Measurements from ENCODE around the gene LYSMD3.

The LYSMD3 gene

DNA sequence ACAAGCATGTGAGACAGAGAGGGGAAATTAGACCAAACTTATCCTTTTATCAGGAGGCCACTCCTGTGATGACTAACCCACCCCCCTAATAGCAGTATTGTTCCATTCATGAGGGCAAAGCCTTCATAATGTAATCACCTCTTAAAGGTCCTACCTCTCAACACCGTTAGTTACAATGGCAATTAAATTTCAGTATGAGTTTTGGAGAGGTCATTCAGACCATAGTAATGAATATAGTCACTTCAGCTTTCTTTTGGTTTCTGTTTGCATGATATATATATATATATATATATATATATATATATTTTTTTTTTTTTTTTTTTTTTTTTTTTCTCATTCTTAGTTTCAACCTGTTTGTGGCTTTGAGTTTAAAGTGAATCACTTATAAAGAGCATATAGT is 39.7 kb upstream of the LYSMD3 start:
- Histone ChIP-seq H3K27me3 (ENCODE audit: insufficient read depth, low read depth) (no peaks in the 10 kb centered on the region), H4K20me1 (ENCODE audit: insufficient read depth) (no peaks in the 10 kb centered on the region), H3K36me3 (ENCODE audit: insufficient read depth) (no peaks in the 10 kb centered on the region), H2AFZ (ENCODE audit: low read depth) (no peak overlapping the region), H3K9ac (no peak overlapping the region), H3K4me1 (ENCODE audit: low read depth, poor library complexity, severe bottlenecking) (no peaks in the 10 kb centered on the region), H3K4me3 (IDR thresholded peaks at IDR 0.05; ENCODE audit: insufficient read depth, low read depth, low read length) (no peak overlapping the region), H3K27ac (no peak overlapping the region), H3K4me2 (no peak overlapping the region), H3K79me2 (ENCODE audit: insufficient read depth, low read depth) (no peaks in the 10 kb centered on the region)
- TF ChIP-seq, protein P1, sequence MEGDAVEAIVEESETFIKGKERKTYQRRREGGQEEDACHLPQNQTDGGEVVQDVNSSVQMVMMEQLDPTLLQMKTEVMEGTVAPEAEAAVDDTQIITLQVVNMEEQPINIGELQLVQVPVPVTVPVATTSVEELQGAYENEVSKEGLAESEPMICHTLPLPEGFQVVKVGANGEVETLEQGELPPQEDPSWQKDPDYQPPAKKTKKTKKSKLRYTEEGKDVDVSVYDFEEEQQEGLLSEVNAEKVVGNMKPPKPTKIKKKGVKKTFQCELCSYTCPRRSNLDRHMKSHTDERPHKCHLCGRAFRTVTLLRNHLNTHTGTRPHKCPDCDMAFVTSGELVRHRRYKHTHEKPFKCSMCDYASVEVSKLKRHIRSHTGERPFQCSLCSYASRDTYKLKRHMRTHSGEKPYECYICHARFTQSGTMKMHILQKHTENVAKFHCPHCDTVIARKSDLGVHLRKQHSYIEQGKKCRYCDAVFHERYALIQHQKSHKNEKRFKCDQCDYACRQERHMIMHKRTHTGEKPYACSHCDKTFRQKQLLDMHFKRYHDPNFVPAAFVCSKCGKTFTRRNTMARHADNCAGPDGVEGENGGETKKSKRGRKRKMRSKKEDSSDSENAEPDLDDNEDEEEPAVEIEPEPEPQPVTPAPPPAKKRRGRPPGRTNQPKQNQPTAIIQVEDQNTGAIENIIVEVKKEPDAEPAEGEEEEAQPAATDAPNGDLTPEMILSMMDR (conservative IDR thresholded peaks at IDR 0.05; ENCODE audit: low read depth, low read length): no peak

DNA sequence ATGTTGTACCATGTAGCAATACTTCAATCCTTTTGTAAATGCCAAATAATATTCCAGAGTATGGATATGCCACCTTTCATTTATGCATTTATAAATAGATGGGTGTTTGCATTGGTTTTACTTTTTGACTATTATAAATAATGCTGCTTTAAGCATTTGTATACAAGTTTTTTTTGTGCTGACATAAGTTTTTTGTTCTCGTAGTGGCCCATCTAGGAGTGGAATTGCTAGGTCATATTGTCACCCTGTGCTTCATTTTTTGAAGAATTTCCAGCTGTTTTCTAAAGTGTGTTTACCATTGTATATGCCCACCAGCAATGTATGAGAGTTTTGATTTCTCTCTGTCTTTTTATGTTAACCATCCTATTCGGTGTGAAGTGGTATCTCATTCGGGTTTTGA is 36.1 kb upstream of the LYSMD3 start:
- H4K20me1 ChIP-seq (ENCODE audit: insufficient read depth): no peaks in the 10 kb centered on the region
- no peak overlapping the region for H3K9ac ChIP-seq
- H3K4me2 ChIP-seq: no peak overlapping the region
- H3K27me3 ChIP-seq (ENCODE audit: insufficient read depth, low read depth): no peaks in the 10 kb centered on the region
- H3K4me1 ChIP-seq (ENCODE audit: low read depth, poor library complexity, severe bottlenecking): no peaks in the 10 kb centered on the region
- TF ChIP-seq, protein P1 (conservative IDR thresholded peaks at IDR 0.05; ENCODE audit: low read depth, low read length): no peak
- no peak overlapping the region for H2AFZ ChIP-seq (ENCODE audit: low read depth)
- no peaks in the 10 kb centered on the region for H3K79me2 ChIP-seq (ENCODE audit: insufficient read depth, low read depth)
- no peak overlapping the region for H3K27ac ChIP-seq
- H3K36me3 ChIP-seq (ENCODE audit: insufficient read depth): no peaks in the 10 kb centered on the region
- no peak overlapping the region for H3K4me3 ChIP-seq (IDR thresholded peaks at IDR 0.05; ENCODE audit: insufficient read depth, low read depth, low read length)

DNA sequence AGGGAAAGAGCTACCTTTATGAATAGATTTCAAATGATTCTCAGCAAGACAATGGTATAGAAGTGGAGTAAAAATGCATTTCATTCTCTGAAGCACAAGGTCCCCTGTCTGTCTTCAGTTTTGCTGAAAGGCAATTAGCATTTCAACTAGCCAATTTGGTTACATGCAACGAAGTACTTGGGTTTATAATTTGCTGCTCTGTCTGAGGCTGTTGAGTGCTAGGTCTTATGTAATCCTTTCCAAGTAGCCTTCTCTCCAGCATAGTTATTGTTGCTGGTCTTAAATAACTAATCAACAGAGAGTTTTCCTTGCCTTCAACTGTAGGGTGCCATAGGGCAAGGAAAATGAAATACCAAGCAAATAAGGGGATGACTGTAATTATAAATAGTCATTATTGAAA is 33.7 kb upstream of the LYSMD3 start:
- TF ChIP-seq, protein P1 (conservative IDR thresholded peaks at IDR 0.05; ENCODE audit: low read depth, low read length): no peak
- Histone ChIP-seq H3K36me3 (ENCODE audit: insufficient read depth) (no peaks in the 10 kb centered on the region), H3K4me1 (ENCODE audit: low read depth, poor library complexity, severe bottlenecking) (no peaks in the 10 kb centered on the region), H3K4me2 (no peak overlapping the region), H3K4me3 (IDR thresholded peaks at IDR 0.05; ENCODE audit: insufficient read depth, low read depth, low read length) (no peak overlapping the region), H3K27me3 (ENCODE audit: insufficient read depth, low read depth) (no peaks in the 10 kb centered on the region), H3K79me2 (ENCODE audit: insufficient read depth, low read depth) (no peaks in the 10 kb centered on the region), H2AFZ (ENCODE audit: low read depth) (no peak overlapping the region), H3K27ac (no peak overlapping the region), H3K9ac (no peak overlapping the region), H4K20me1 (ENCODE audit: insufficient read depth) (no peaks in the 10 kb centered on the region)

DNA sequence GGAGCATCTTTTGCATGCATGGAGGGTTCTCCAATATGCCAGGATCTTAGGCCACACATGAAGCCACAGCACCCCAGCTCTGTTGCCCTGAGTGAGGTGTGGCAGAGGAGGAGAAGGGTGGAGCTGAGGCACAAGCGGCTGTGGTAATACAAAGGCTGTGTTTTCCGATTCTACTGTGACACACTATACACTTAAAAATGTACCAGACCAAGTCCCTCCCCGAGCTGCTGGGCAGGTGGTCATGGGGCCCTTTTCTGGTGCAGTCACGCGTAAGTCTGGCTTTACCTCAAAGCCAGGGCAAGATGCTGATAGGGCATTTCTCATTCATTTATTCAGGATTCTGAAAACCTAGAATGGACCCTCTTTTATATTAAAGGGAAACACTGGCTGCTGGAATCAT is 33.0 kb upstream of the LYSMD3 start:
- Histone ChIP-seq H3K79me2 (ENCODE audit: insufficient read depth, low read depth) (no peaks in the 10 kb centered on the region), H3K9ac (no peak overlapping the region), H3K27me3 (ENCODE audit: insufficient read depth, low read depth) (no peaks in the 10 kb centered on the region), H3K27ac (no peak overlapping the region), H2AFZ (ENCODE audit: low read depth) (no peak overlapping the region), H3K4me1 (ENCODE audit: low read depth, poor library complexity, severe bottlenecking) (no peaks in the 10 kb centered on the region), H3K4me2 (no peak overlapping the region), H3K36me3 (ENCODE audit: insufficient read depth) (no peaks in the 10 kb centered on the region), H4K20me1 (ENCODE audit: insufficient read depth) (no peaks in the 10 kb centered on the region), H3K4me3 (IDR thresholded peaks at IDR 0.05; ENCODE audit: insufficient read depth, low read depth, low read length) (no peak overlapping the region)
- TF ChIP-seq, protein P1 (conservative IDR thresholded peaks at IDR 0.05; ENCODE audit: low read depth, low read length): no peak

DNA sequence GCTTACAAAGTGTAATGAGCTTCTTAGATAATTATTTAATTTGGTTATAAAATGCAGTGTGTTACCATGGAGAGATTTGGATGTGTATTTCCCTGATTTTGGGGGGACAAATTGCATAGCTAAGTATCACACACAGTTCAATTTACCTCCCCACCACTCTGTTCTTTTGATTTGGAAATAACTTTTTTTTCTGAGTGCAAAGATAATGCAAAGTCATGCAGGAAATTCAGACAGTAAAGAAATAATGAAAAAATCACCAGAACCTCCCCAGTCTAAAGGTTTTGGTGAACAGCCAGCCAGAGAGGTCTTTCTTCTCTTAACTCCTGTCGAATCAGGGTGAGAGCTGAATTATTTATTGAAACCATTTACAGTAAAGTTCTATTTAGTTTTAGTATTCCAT is 32.4 kb upstream of the LYSMD3 start:
- Histone ChIP-seq H3K4me2 (no peak overlapping the region), H3K27ac (no peak overlapping the region), H3K79me2 (ENCODE audit: insufficient read depth, low read depth) (no peaks in the 10 kb centered on the region), H3K36me3 (ENCODE audit: insufficient read depth) (no peaks in the 10 kb centered on the region), H3K9ac (no peak overlapping the region), H3K4me1 (ENCODE audit: low read depth, poor library complexity, severe bottlenecking) (no peaks in the 10 kb centered on the region), H3K27me3 (ENCODE audit: insufficient read depth, low read depth) (no peaks in the 10 kb centered on the region), H4K20me1 (ENCODE audit: insufficient read depth) (no peaks in the 10 kb centered on the region), H3K4me3 (IDR thresholded peaks at IDR 0.05; ENCODE audit: insufficient read depth, low read depth, low read length) (no peak overlapping the region), H2AFZ (ENCODE audit: low read depth) (no peak overlapping the region)
- TF ChIP-seq, protein P1 (conservative IDR thresholded peaks at IDR 0.05; ENCODE audit: low read depth, low read length): no peak
